Activated CD8-positive, alpha-beta memory T cell treated with anti-CD3 and anti-CD28 coated beads, Interleukin-2, amount 10 ng/mL, durations not matched to agents 7 days and 5 days (primary cell): ENCODE measurements around the gene PCDH15. TPM values are rescaled to one million over a fixed set of nuclear protein-coding genes. Genes with fewer than 3 reads are reported as not detected.

Source experiments
- ATAC-seq: fragments of 150-1000 bp; cut with Tn5 transposase; one replicate; pipeline ENCODE4 v1.10.0; 2021; ENCODE audit warnings: moderate library complexity
- CTCF ChIA-PET: fragments of 350-600 bp; sonication (Branson Sonifier 250); formaldehyde crosslinking; loops from one replicate; lab custom pipeline; 2021; ENCODE audit warnings: antibody characterized with exemption; lab: Charles Lee
- DNase-seq: peaks from one replicate; pipeline ENCODE4 v3.0.0-alpha.2; 2020
- H3K27ac Mint-ChIP-seq: one replicate; pipeline ENCODE4 v1.8.0; 2021; ENCODE audit warnings: mild to moderate bottlenecking, mixed read lengths
- H3K27me3 Mint-ChIP-seq: one replicate; pipeline ENCODE4 v1.8.0; 2021; ENCODE audit warnings: mixed read lengths
- H3K36me3 Mint-ChIP-seq: one replicate; pipeline ENCODE4 v1.8.0; 2021; ENCODE audit warnings: mild to moderate bottlenecking, mixed read lengths
- H3K4me1 Mint-ChIP-seq: one replicate; pipeline ENCODE4 v1.8.0; 2021; ENCODE audit warnings: mixed read lengths
- H3K4me3 Mint-ChIP-seq: one replicate; pipeline ENCODE4 v1.8.0; 2021; ENCODE audit warnings: mild to moderate bottlenecking, moderate library complexity, mixed read lengths
- H3K9me3 Mint-ChIP-seq: one replicate; pipeline ENCODE4 v1.8.0; 2022; ENCODE audit warnings: low read depth, mixed read lengths
- total RNA-seq, 2 experiments: library from RNA; stranded (reverse); gene quantifications; one replicate each; pipeline ENCODE4 v1.2.3, GENCODE V29; 2021

Gene PCDH15
- total RNA-seq, 2 experiments from 2014 or later: not detected

DNA sequence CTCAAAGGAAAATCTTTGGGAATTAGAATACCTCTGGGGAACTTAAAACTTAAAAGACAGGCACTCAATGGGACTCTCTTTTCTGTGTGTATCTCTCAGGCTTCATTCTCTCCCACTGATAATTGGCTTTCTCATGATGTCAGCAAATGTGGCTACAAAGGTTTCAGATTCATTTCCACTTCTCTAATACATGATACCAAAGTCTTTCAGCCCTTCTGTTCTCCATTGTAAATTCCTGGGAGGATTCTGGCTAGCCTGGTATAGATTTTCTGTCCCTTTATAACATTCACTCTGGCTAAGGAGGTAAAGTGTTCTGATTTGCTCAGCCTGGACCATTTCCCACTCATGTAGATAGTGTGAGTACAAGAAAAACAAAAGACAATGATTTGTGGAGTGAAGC, 606.2 kb downstream of the PCDH15 start:
- Mint-ChIP-seq H3K9me3 (peaks cover 11% of the 10 kb centered on the region), H3K4me3 (no peak overlapping the region), H3K36me3 (no peaks in the 10 kb centered on the region), H3K27ac (no peak overlapping the region), H3K4me1 (no peaks in the 10 kb centered on the region), H3K27me3 (no peaks in the 10 kb centered on the region)
- DNase-seq (no peak), ATAC-seq (no peak)
- CTCF ChIA-PET: no interaction called here

- Mint-ChIP-seq H3K27me3 (no peaks in the 10 kb centered on the region), H3K4me3 (no peak overlapping the region), H3K27ac (no peak overlapping the region), H3K9me3 (peaks cover 7% of the 10 kb centered on the region), H3K4me1 (no peaks in the 10 kb centered on the region), H3K36me3 (no peaks in the 10 kb centered on the region)
- ATAC-seq (no peak), DNase-seq (no peak)
- CTCF ChIA-PET: no interaction called here
These were observed 641.1 kb downstream of the PCDH15 start for GRCh38 chr10:54159924-54160323.

- H3K9me3 Mint-ChIP-seq: peaks cover 2% of the 10 kb centered on the region
- no peak overlapping the region for H3K4me3 Mint-ChIP-seq
- ATAC-seq: no peak
- CTCF ChIA-PET: no interaction called here
- no peak overlapping the region for H3K27ac Mint-ChIP-seq
- no peaks in the 10 kb centered on the region for H3K27me3 Mint-ChIP-seq
- no peak for DNase-seq
- H3K36me3 Mint-ChIP-seq: no peaks in the 10 kb centered on the region
- no peaks in the 10 kb centered on the region for H3K4me1 Mint-ChIP-seq
These were observed 652.5 kb downstream of the PCDH15 start for GRCh38 chr10:54148508-54148907.

GRCh38 chr10:54139819-54140428, 661.1 kb downstream of the PCDH15 start:
- Mint-ChIP-seq H3K4me3 (no peak overlapping the region), H3K9me3 (peaks cover 14% of the 10 kb centered on the region), H3K27ac (no peak overlapping the region), H3K27me3 (no peaks in the 10 kb centered on the region), H3K4me1 (no peaks in the 10 kb centered on the region), H3K36me3 (no peaks in the 10 kb centered on the region)
- DNase-seq: no peak
- ATAC-seq: no peak
- CTCF ChIA-PET: no interaction called here

GRCh38 chr10:54137396-54137795, 663.6 kb downstream of the PCDH15 start:
- H3K4me3 Mint-ChIP-seq: no peak overlapping the region
- no peak for ATAC-seq
- H3K27me3 Mint-ChIP-seq: no peaks in the 10 kb centered on the region
- no peak for DNase-seq
- H3K9me3 Mint-ChIP-seq: peaks cover 16% of the 10 kb centered on the region
- H3K4me1 Mint-ChIP-seq: no peaks in the 10 kb centered on the region
- H3K27ac Mint-ChIP-seq: no peak overlapping the region
- CTCF ChIA-PET: no interaction called here
- H3K36me3 Mint-ChIP-seq: no peaks in the 10 kb centered on the region

GRCh38 chr10:54133203-54133602, 667.8 kb downstream of the PCDH15 start:
- Mint-ChIP-seq H3K27me3 (no peaks in the 10 kb centered on the region), H3K27ac (no peak overlapping the region), H3K36me3 (no peaks in the 10 kb centered on the region), H3K4me1 (no peaks in the 10 kb centered on the region), H3K4me3 (no peak overlapping the region), H3K9me3 (peaks cover 9% of the 10 kb centered on the region)
- ATAC-seq (no peak), DNase-seq (no peak)
- CTCF ChIA-PET: no interaction called here

DNA sequence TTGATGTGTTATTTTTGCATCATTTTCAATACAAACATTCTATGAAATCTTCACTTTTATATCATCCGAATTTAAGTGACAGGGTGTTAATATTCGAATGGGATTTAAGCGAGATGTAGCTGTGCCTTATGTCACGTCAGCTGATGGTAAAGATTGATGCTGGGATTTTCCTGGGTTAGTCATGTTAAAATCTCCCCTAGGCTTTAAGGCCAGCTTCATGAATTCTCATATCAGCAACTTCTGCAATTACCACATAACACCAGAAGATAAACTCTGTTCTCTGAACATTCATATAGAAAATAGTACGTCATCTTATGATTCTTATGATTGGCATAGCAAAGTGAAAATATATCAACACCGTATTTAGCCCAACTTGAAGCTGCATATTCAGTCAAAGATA, 669.2 kb downstream of the PCDH15 start:
- no peaks in the 10 kb centered on the region for H3K4me1 Mint-ChIP-seq
- CTCF ChIA-PET: no interaction called here
- H3K4me3 Mint-ChIP-seq: no peak overlapping the region
- H3K9me3 Mint-ChIP-seq: peaks cover 7% of the 10 kb centered on the region
- DNase-seq: no peak
- no peak for ATAC-seq
- H3K27me3 Mint-ChIP-seq: no peaks in the 10 kb centered on the region
- H3K36me3 Mint-ChIP-seq: no peaks in the 10 kb centered on the region
- no peak overlapping the region for H3K27ac Mint-ChIP-seq

GRCh38 chr10:54130394-54130793, 670.6 kb downstream of the PCDH15 start:
- CTCF ChIA-PET: no interaction called here
- Mint-ChIP-seq H3K27me3 (no peaks in the 10 kb centered on the region), H3K36me3 (no peaks in the 10 kb centered on the region), H3K4me3 (no peak overlapping the region), H3K9me3 (peaks cover 10% of the 10 kb centered on the region), H3K27ac (no peak overlapping the region), H3K4me1 (no peaks in the 10 kb centered on the region)
- no peak for ATAC-seq
- no peak for DNase-seq

GRCh38 chr10:54125098-54125747, 675.8 kb downstream of the PCDH15 start:
- no peak overlapping the region for H3K27ac Mint-ChIP-seq
- H3K4me3 Mint-ChIP-seq: no peak overlapping the region
- no peaks in the 10 kb centered on the region for H3K36me3 Mint-ChIP-seq
- ATAC-seq: no peak
- DNase-seq: no peak
- H3K9me3 Mint-ChIP-seq: peaks cover 27% of the 10 kb centered on the region
- H3K27me3 Mint-ChIP-seq: no peaks in the 10 kb centered on the region
- no peaks in the 10 kb centered on the region for H3K4me1 Mint-ChIP-seq
- CTCF ChIA-PET: no interaction called here

DNA sequence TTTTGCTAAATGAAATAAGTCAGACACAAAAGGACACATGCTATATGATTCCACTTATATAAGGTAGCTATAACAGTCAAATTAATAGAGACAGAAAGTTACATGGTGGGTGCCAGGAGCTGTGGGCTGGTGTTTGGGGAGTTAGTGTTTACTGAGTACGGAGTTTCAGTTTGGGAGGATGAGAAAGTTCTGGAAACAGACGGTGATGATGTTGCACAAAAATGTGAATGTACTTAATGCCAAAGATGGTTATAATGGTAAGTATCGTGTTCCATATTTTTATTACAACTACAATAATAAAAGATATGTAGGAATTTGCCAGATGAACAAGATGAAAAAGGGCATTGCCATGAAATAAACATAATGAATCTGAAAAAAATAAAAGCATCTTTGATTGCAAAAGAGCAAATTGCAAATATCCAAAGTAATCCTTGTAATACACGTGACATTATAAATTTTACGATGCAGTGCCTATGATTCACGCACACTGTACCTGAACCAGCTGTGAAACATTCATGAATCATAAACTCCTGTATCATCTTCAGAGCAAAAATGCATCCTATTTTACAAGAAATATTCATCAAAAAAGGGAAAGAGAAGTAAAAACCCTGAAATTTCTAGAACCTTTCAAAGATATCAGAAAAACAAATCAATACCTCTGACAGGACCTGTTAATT, 676.7 kb downstream of the PCDH15 start:
- no peak overlapping the region for H3K4me3 Mint-ChIP-seq
- H3K9me3 Mint-ChIP-seq: peaks cover 27% of the 10 kb centered on the region
- H3K27me3 Mint-ChIP-seq: no peaks in the 10 kb centered on the region
- ATAC-seq: no peak
- H3K27ac Mint-ChIP-seq: no peak overlapping the region
- CTCF ChIA-PET: no interaction called here
- no peaks in the 10 kb centered on the region for H3K4me1 Mint-ChIP-seq
- no peak for DNase-seq
- no peaks in the 10 kb centered on the region for H3K36me3 Mint-ChIP-seq

- CTCF ChIA-PET: no interaction called here
- H3K27me3 Mint-ChIP-seq: no peaks in the 10 kb centered on the region
- ATAC-seq: no peak
These were observed 680.2 kb downstream of the PCDH15 start for GRCh38 chr10:54120806-54121205.

GRCh38 chr10:54108961-54109360, 692.1 kb downstream of the PCDH15 start:
- H3K9me3 Mint-ChIP-seq: peaks cover 11% of the 10 kb centered on the region
- no peak overlapping the region for H3K27ac Mint-ChIP-seq
- H3K4me3 Mint-ChIP-seq: no peak overlapping the region
- H3K4me1 Mint-ChIP-seq: no peaks in the 10 kb centered on the region
- CTCF ChIA-PET: no interaction called here
- no peaks in the 10 kb centered on the region for H3K36me3 Mint-ChIP-seq
- no peak for DNase-seq
- no peak for ATAC-seq
- H3K27me3 Mint-ChIP-seq: no peaks in the 10 kb centered on the region

More at GRCh38 chr10:54120806-54121205, 680.2 kb downstream of the PCDH15 start:
- Mint-ChIP-seq H3K27ac (no peak overlapping the region), H3K36me3 (no peaks in the 10 kb centered on the region), H3K4me1 (no peaks in the 10 kb centered on the region), H3K9me3 (peaks cover 23% of the 10 kb centered on the region), H3K4me3 (no peak overlapping the region)
- no peak for DNase-seq

DNA sequence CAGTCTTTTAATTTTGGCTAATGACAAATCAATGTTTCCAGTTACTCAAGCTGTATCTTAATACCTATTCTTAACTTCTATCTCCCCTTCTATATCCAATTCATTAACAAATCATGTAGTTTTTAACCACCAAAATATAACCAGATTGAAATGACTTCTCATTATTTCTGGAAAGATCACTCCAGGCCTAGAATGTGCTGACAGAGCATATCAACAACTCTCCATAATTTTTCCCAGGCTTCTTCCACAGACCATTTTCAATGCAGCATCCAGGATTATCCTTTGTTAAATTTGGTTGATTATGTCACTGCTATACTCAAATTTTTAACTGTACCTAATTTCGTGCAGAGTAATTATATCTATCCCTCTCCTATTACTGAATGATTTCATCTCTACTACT, 704.1 kb downstream of the PCDH15 start:
- CTCF ChIA-PET: no interaction called here
- DNase-seq (no peak), ATAC-seq (no peak)
- no peaks in the 10 kb centered on the region for H3K27me3 Mint-ChIP-seq
- peaks cover 6% of the 10 kb centered on the region for H3K9me3 Mint-ChIP-seq
- H3K36me3 Mint-ChIP-seq: no peaks in the 10 kb centered on the region
- no peak overlapping the region for H3K4me3 Mint-ChIP-seq
- H3K4me1 Mint-ChIP-seq: no peaks in the 10 kb centered on the region
- no peak overlapping the region for H3K27ac Mint-ChIP-seq

DNA sequence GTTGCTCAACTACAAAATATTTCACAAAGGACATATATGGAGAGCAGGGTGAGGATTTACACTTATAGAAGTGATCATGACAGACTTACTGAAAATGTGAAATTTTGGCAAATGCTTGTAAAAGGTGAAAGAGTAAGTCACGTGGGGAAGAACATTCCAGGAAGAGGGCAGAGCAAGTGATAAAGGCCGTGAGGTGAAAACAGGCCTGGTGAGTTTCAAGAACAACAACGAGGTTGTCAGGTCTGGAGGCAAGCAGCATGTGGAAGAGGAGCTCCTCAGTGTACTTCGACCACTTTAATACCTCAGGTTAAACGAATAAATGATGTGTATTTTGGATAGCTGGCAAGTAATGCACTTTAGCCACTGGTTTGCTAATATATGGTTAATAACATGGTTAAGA, 706.7 kb downstream of the PCDH15 start:
- H3K9me3 Mint-ChIP-seq: peaks cover 6% of the 10 kb centered on the region
- H3K27me3 Mint-ChIP-seq: no peaks in the 10 kb centered on the region
- H3K4me1 Mint-ChIP-seq: no peaks in the 10 kb centered on the region
- no peak for DNase-seq
- ATAC-seq: no peak
- no peak overlapping the region for H3K4me3 Mint-ChIP-seq
- H3K27ac Mint-ChIP-seq: no peak overlapping the region
- no peaks in the 10 kb centered on the region for H3K36me3 Mint-ChIP-seq
- CTCF ChIA-PET: no interaction called here
